DMS 273 treated with DMSO at 0.1 percent for 48 hours (cell line): ENCODE data around the gene MORN4.
"Not testable (repeated sequence)": the region's sequence is repeated elsewhere in the genome, so short reads cannot be mapped to it uniquely, and the experiment has no call there.

Experiments used
- DNase-seq: peaks from one replicate; lab custom pipeline; 2025; lab: John Stamatoyannopoulos, UW

Gene MORN4

GRCh38 chr10:97640868-97641811 lies 7.8 kb upstream of the MORN4 start:
- no peak for DNase-seq

- peak; percentile 95 for DNase-seq
These were observed 7.0 kb upstream of the MORN4 start, which contains the start of gene PI4K2A for GRCh38 chr10:97640174-97640867. PI4K2A (plus strand) TSS chr10:97640671; CDS start chr10:97640743, 72 bp downstream.

GRCh38 chr10:97639090-97639489 lies 5.8 kb upstream of the MORN4 start:
- DNase-seq = not testable (repeated sequence)

GRCh38 chr10:97635577-97635976 lies 2.3 kb upstream of the MORN4 start:
- DNase-seq = no peak

- no peak for DNase-seq
These were observed 621 bp upstream of the MORN4 start for GRCh38 chr10:97633921-97634320.

- no peak for DNase-seq
These were observed 2.2 kb downstream of the MORN4 start for GRCh38 chr10:97631098-97631497.

GRCh38 chr10:97629289-97629688 lies 4.0 kb downstream of the MORN4 start:
- no peak for DNase-seq

- no peak for DNase-seq
These were observed 5.1 kb downstream of the MORN4 start for GRCh38 chr10:97628228-97628627.

- no peak for DNase-seq
These were observed 5.6 kb downstream of the MORN4 start for GRCh38 chr10:97627731-97628130.

GRCh38 chr10:97623277-97623676 lies 10.0 kb downstream of the MORN4 start:
- no peak for DNase-seq

GRCh38 chr10:97618733-97619132 lies 14.6 kb downstream of the MORN4 start:
- DNase-seq = no peak

- DNase-seq = no peak
These were observed 15.0 kb downstream of the MORN4 start for GRCh38 chr10:97618285-97618684.

GRCh38 chr10:97612386-97612785 lies 20.9 kb downstream of the MORN4 start:
- no peak for DNase-seq

GRCh38 chr10:97611473-97611872 lies 21.8 kb downstream of the MORN4 start:
- DNase-seq = no peak

GRCh38 chr10:97608991-97609561 lies 24.2 kb downstream of the MORN4 start:
- DNase-seq = no peak

- no peak for DNase-seq
These were observed 26.1 kb downstream of the MORN4 start for GRCh38 chr10:97607095-97607636.

GRCh38 chr10:97601268-97602215 lies 31.8 kb downstream of the MORN4 start:
- no peak for DNase-seq

- DNase-seq = no peak
These were observed 32.7 kb downstream of the MORN4 start for GRCh38 chr10:97600616-97601015.

GRCh38 chr10:97599272-97599619 lies 34.1 kb downstream of the MORN4 start:
- DNase-seq = no peak

GRCh38 chr10:97598407-97599271 lies 34.7 kb downstream of the MORN4 start:
- no peak for DNase-seq
